IMR-90 (cell line): ENCODE results near the gene C1orf74. TPM values are rescaled to one million over a fixed set of nuclear protein-coding genes. Genes with fewer than 3 reads are reported as not detected.

ENCODE experiments used
- BHLHE40 ChIP-seq: fragments of 150-350 bp; IDR thresholded peaks from 2 replicates; pipeline ENCODE4 v1.6.1; 2016; ENCODE audit warnings: mild to moderate bottlenecking, low read depth, low read length
- POLR2A ChIP-seq: IDR thresholded peaks from 2 replicates; pipeline ENCODE4 v1.6.1; 2012; ENCODE audit warnings: mild to moderate bottlenecking, low read depth, low read length
- RCOR1 ChIP-seq: IDR thresholded peaks from 2 replicates; pipeline ENCODE4 v1.6.1; 2012; ENCODE audit warnings: mild to moderate bottlenecking, low read length, improper control_type of control experiment; ENCODE audit not compliant: insufficient replicate concordance
- RFX5 ChIP-seq: IDR thresholded peaks from 2 replicates; pipeline ENCODE4 v1.8.0; 2012; ENCODE audit warnings: low read depth, mild to moderate bottlenecking, low read length, moderate library complexity
- polyA plus RNA-seq, 3 experiments: library from polyadenylated mRNA; depleted of rRNA; stranded (reverse); fragments of >200 nt; gene quantifications; 2 replicates each; pipeline ENCODE4 v1.2.3, GENCODE V29; 2012; ENCODE audit warnings: low replicate concordance in 1 of 3
- total RNA-seq: library from RNA; depleted of rRNA; stranded (reverse); fragments of >200 nt; gene quantifications from 2 replicates; pipeline ENCODE4 v1.2.3, GENCODE V29; 2012

Gene C1orf74
- total and polyA plus RNA-seq, 2 of the 4 experiments (the other 2 are of a cell fraction): 1.1 to 4.3 TPM

DNA sequence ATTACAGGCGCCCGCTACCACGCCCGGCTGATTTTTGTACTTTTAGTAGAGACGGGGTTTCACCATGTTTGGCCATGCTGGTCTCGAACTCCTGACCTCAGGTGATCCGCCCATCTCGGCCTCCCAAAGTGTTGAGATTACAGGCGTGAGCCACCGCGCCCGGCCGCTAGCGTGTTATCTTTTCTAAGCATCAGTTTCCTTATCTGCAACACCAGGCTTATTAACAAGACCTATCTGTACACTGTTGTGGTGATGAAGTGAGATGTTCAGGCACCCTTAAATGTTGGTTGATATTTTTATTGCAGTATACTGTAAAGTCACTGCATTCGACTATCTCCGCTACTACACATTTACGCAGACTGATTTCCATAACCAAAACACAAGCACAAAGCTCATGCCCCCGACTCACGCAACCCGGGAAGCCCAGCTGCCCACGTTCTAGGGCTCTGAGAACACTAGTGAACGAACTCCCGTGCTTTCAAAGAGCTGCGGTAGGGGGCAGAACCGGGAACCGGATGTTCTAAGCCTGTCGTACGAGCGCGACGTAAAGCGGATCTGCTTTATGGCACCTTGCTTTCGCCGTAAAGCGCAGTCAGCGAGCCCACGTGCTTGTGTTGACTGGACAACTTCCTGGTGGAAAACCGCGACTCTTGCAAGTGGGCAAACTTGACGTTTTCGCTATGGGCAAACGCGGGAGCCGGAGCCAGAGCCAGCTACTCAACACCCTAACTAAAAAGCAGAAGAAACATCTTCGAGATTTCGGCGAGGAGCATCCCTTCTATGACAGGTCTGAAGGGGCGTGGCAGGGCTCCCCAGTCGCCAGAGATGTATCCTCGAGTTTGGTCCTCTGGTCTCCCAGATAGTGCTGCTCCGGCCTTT is 43.3 kb upstream of the C1orf74 start, which contains the start of gene UTP25 (continued):
- no peak for TF ChIP-seq RCOR1
- no peak for TF ChIP-seq POLR2A
- peak; percentile 33; the same call in 1 of the 2 replicates for TF ChIP-seq BHLHE40
- no peak for TF ChIP-seq RFX5
